ENCODE data around the gene NAA60.

The NAA60 gene

GRCh38 chr16:3479654-3480216 lies 36.3 kb downstream of the NAA60 start:
- H3K27ac ChIP-seq (ENCODE audit: low read depth, low read length), result no peak overlapping the region
- no peak overlapping the region for H3K4me3 ChIP-seq (ENCODE audit: low read length)
- no peak overlapping the region for H3K9ac ChIP-seq (ENCODE audit: low read length)
- no peaks in the 10 kb centered on the region for H3K27me3 ChIP-seq (ENCODE audit: control insufficient read depth, insufficient read depth, low read length)
- no peaks in the 10 kb centered on the region for H3K4me1 ChIP-seq (ENCODE audit: control insufficient read depth, insufficient read depth, low read length)
- H3K36me3 ChIP-seq (ENCODE audit: control insufficient read depth, insufficient read depth, low read length), result peaks cover 26% of the 10 kb centered on the region

DNA sequence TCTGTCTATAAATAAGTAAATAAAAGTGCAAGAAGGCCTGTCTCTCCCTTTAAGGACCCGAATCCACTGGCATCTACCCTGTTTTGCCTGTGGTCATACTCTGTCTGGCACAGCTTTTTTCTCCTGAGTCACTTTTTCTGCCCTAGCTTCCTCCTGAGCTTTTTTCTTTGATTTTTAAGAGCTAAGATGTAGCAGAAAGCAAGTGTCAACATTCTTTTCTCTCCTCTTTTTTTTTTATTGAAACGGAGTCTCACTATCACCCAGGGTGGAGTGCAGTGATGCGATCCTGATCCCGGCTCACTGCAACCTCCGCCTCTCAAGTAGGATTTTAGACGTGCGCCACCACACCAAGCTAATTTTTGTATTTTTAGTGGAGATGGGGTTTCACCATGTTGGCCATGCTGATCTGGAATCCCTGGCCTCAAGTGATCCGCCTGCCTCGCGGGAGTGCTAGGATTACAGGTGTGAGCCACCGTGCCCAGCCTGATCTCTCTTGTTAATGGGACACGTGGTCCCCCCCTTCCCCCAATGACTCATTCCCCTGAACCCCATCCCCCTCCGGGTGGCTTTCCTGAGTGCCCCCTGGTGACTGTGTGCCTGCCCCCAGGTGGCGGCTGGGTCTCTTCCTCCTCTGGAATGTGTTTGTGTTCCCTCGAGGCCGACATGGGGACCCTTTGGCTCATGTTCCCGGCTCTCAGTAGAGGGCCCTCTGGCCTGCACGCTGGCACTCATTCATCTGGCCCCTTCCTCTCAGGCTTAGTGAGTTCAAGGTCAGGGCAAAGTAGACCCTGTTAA lies 37.6 kb downstream of the NAA60 start:
- Histone ChIP-seq H3K4me3 (ENCODE audit: low read length) (no peak overlapping the region), H3K36me3 (ENCODE audit: control insufficient read depth, insufficient read depth, low read length) (peaks cover 38% of the 10 kb centered on the region), H3K27me3 (ENCODE audit: control insufficient read depth, insufficient read depth, low read length) (no peaks in the 10 kb centered on the region), H3K27ac (ENCODE audit: low read depth, low read length) (no peak overlapping the region), H3K9ac (ENCODE audit: low read length) (no peak overlapping the region), H3K4me1 (ENCODE audit: control insufficient read depth, insufficient read depth, low read length) (no peaks in the 10 kb centered on the region)

DNA sequence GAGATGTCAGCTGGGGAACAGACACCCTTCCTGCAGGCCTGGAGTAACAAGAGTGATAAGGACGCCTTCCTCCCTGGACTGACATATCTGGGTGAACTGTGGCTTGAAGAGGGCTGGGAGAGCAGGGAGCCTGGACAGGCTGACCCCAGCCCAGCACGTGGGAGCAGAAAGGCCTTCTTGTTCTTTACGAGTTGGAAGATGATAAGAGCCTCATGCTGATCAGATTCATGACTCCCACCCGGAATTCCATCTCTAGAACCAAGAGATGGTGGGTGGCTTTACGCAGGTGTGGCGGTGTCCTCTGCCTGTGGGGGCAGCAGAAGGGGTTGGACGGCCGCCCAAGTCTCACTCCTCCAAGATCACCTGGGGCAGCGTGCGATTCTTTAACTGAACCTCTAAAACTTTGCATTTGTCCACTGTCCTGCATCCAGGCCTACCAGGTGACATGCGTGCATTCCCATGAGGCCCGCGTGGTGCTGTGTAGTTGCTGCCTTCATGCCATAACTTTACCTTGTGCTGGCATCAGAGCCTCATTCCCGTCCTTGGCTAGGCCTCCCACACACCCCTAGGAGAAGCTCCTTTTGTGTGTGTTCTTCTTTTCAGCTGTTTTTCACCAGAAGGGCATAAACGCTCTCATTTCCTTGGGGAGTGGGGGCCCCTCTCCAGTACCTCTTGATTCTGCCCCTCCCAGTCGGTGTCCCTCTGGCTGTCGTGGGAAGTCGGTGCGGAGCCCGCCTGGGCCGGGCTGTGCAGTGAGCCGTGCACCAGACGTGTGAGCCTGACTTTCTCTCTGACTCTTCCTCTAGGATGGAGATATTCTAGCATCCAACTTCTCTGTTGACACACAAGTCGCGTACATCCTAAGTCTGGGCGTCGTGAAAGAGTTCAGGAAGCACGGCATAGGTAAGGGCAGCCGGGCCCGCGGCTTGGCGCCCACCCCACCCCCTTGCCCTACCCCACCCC lies 38.5 kb downstream of the NAA60 start:
- no peaks in the 10 kb centered on the region for H3K27me3 ChIP-seq (ENCODE audit: control insufficient read depth, insufficient read depth, low read length)
- H3K4me3 ChIP-seq (ENCODE audit: low read length), result no peak overlapping the region
- H3K9ac ChIP-seq (ENCODE audit: low read length), result no peak overlapping the region
- H3K27ac ChIP-seq (ENCODE audit: low read depth, low read length), result no peak overlapping the region
- H3K36me3 ChIP-seq (ENCODE audit: control insufficient read depth, insufficient read depth, low read length), result peaks cover 40% of the 10 kb centered on the region
- H3K4me1 ChIP-seq (ENCODE audit: control insufficient read depth, insufficient read depth, low read length), result no peaks in the 10 kb centered on the region

DNA sequence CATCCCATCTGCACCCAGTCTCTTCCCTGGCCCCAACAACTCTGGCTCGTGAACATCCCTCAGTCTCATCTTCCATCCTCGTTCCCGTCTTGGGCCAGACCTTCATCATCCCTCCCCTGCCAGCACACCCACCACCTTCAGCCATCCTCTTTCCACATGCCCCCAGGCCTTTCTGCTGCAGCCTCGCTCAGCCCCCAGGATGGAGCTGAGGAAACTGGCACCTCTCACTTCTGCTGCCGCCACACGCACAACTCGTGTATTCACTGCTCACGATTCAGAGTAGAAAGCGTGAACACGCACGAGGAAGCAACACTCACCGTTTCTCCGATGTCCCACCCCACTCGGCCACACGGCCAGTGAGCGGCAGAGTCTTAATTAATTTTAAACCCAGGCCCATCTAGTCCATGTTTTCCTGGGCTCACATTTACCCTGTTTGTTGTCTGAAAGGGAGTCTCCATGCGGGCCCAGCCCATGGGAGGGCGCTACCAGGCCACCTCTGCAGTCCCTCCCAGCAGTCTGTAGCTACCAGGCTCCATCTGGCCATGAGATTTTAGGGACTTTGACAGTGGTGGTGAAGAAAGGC lies 39.3 kb downstream of the NAA60 start:
- Histone ChIP-seq H3K36me3 (ENCODE audit: control insufficient read depth, insufficient read depth, low read length) (peaks cover 42% of the 10 kb centered on the region), H3K27ac (ENCODE audit: low read depth, low read length) (no peak overlapping the region), H3K27me3 (ENCODE audit: control insufficient read depth, insufficient read depth, low read length) (no peaks in the 10 kb centered on the region)

GRCh38 chr16:3484318-3485096 lies 41.0 kb downstream of the NAA60 start:
- no peak overlapping the region for H3K9ac ChIP-seq (ENCODE audit: low read length)
- no peak overlapping the region for H3K4me3 ChIP-seq (ENCODE audit: low read length)
- H3K36me3 ChIP-seq (ENCODE audit: control insufficient read depth, insufficient read depth, low read length), result peaks cover 42% of the 10 kb centered on the region
- no peak overlapping the region for H3K27ac ChIP-seq (ENCODE audit: low read depth, low read length)
- no peaks in the 10 kb centered on the region for H3K27me3 ChIP-seq (ENCODE audit: control insufficient read depth, insufficient read depth, low read length)
- no peaks in the 10 kb centered on the region for H3K4me1 ChIP-seq (ENCODE audit: control insufficient read depth, insufficient read depth, low read length)

More for the DNA sequence above, 39.3 kb downstream of the NAA60 start:
- Histone ChIP-seq H3K9ac (ENCODE audit: low read length) (no peak overlapping the region), H3K4me1 (ENCODE audit: control insufficient read depth, insufficient read depth, low read length) (no peaks in the 10 kb centered on the region), H3K4me3 (ENCODE audit: low read length) (no peak overlapping the region)

DNA sequence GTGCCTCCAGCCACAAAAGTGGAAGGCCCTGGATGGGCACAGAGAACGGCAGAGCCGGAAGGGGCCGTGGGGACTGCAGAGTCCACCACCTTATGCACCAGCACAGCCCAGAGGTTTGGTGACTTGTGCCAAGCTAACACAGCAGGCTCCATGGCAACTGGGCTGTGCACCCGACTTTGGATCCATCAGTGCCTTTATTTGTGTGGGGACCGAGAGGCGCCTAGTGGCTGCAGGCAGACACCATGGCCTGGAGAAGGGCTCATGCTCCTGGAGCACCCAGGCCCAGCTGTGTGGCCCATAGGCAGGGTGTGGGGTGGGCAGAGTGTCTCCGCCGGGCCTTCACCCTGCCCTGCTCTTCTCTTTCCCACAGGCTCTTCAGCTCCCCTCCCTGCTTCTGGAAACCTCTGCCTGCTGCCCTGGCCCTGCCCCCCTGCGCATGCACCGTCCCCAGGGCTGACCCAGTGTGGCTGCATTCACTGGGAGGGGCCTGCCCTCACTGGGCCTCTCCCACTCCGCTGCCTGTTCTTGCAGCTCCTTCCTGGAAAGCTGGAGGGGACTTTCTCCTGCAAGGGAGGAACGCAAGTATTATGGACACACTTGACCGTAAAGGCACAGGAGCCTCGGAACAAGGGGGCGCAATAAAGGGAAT lies 41.7 kb downstream of the NAA60 start:
- Histone ChIP-seq H3K27ac (ENCODE audit: low read depth, low read length) (no peak overlapping the region), H3K36me3 (ENCODE audit: control insufficient read depth, insufficient read depth, low read length) (peaks cover 39% of the 10 kb centered on the region), H3K27me3 (ENCODE audit: control insufficient read depth, insufficient read depth, low read length) (no peaks in the 10 kb centered on the region), H3K4me1 (ENCODE audit: control insufficient read depth, insufficient read depth, low read length) (no peaks in the 10 kb centered on the region), H3K4me3 (ENCODE audit: low read length) (no peak overlapping the region), H3K9ac (ENCODE audit: low read length) (no peak overlapping the region)

DNA sequence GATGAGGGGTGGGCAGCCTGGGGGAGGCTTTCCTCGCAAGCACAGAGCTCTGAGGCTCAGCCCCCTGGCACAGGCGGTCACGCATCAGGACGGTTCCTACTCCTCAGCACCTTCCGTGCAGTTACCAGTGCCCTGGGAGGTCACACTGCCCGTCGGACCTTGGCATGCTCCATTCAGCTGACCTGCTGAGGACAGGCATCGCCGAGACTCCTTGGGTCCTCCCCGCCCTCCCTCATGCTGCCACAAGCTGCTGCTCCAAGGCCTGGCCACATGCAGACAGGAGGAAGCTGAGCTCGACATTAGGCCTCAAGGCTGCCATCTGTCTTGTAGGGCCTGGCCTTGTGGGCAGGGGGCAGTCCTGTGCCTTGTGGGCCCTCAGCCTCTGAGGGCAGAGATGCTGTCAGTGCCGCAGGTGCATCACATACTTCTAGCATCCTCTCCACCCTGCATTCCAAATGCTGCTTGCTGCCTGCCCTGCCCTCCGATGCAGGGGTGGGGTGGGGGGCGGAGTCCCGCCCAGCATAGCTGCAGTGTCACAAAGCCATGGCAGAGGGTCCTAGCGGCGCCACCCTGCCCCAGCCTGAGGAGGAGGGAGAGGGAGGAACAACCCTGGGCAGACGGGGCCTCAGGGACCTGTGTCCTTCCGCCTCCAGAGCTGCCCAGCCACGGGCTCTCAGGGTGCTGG lies 42.5 kb downstream of the NAA60 start:
- Histone ChIP-seq H3K27me3 (ENCODE audit: control insufficient read depth, insufficient read depth, low read length) (no peaks in the 10 kb centered on the region), H3K4me3 (ENCODE audit: low read length) (no peak overlapping the region), H3K27ac (ENCODE audit: low read depth, low read length) (no peak overlapping the region), H3K9ac (ENCODE audit: low read length) (no peak overlapping the region), H3K4me1 (ENCODE audit: control insufficient read depth, insufficient read depth, low read length) (no peaks in the 10 kb centered on the region), H3K36me3 (ENCODE audit: control insufficient read depth, insufficient read depth, low read length) (peaks cover 39% of the 10 kb centered on the region)

- Histone ChIP-seq H3K27ac (ENCODE audit: low read depth, low read length) (no peak overlapping the region), H3K9ac (ENCODE audit: low read length) (no peak overlapping the region), H3K4me3 (ENCODE audit: low read length) (no peak overlapping the region), H3K36me3 (ENCODE audit: control insufficient read depth, insufficient read depth, low read length) (peaks cover 36% of the 10 kb centered on the region), H3K27me3 (ENCODE audit: control insufficient read depth, insufficient read depth, low read length) (no peaks in the 10 kb centered on the region), H3K4me1 (ENCODE audit: control insufficient read depth, insufficient read depth, low read length) (no peaks in the 10 kb centered on the region)
These were observed 43.2 kb downstream of the NAA60 start for GRCh38 chr16:3486506-3487215.

DNA sequence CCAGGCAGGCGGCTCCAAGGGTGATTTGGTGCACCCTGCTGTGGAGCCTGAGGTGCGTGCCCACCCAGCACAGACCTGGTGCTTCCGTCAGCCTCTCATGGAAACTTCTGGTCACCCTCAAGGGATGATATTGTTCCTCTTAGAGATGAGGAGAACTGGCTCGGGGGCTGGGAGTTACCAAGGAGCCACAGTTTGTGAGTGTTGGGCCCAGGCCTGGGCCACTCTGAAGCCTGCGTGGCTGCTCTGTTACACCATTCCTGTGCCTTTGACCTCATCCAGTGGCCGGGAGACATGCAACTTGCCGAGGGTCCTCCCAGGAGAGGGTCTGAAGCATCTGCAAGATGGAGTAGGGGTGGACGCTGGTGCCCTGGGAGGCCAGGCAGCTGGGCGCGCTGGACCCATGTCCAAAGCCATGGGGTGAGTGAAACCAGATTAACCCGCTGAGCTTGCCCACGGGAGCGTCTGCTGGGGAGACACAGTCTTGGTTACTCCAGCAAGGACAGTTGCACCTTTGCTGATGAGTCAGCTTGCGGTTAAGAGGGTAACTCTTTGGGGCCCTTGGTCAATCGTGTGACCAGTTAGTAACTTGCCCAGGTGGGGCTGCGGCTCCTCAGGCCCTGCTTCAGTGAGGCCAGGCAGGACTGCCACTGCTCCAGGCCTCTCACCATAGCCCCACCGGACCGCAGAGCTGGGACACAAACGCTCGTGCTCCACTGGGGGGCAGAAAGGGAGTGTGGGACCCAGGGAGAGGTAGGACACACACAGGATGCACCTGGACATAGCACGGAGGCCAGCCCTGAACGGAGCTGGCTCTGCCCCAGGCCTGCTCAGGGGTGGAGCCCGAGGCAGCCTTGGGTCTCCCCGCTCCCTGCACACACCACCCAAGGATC lies 44.3 kb downstream of the NAA60 start:
- no peaks in the 10 kb centered on the region for H3K4me1 ChIP-seq (ENCODE audit: control insufficient read depth, insufficient read depth, low read length)
- no peak overlapping the region for H3K9ac ChIP-seq (ENCODE audit: low read length)
- H3K4me3 ChIP-seq (ENCODE audit: low read length), result no peak overlapping the region
- H3K27me3 ChIP-seq (ENCODE audit: control insufficient read depth, insufficient read depth, low read length), result no peaks in the 10 kb centered on the region
- no peak overlapping the region for H3K27ac ChIP-seq (ENCODE audit: low read depth, low read length)
- H3K36me3 ChIP-seq (ENCODE audit: control insufficient read depth, insufficient read depth, low read length), result peaks cover 30% of the 10 kb centered on the region

DNA sequence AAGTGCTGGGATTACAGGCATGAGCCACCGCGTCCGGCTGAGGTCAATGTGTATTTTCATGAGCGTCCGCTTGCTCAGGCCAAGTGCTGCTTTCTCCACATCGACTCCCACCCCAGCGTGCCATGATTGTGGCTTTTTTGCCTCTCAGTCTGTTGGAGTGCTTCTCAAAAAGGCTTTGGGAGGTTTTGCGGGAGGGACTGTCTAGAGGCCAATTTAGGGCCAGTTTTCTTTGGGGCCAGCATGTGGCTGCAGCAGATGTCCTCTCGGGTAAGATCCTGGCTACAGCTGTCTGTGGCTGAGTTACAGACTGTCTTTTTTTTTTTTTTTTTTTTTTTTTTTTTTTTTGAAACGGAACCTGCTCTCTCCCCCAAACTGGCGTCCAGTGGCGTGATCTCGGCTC lies 45.3 kb downstream of the NAA60 start:
- H3K9ac ChIP-seq (ENCODE audit: low read length), result no peak overlapping the region
- no peaks in the 10 kb centered on the region for H3K27me3 ChIP-seq (ENCODE audit: control insufficient read depth, insufficient read depth, low read length)
- H3K4me3 ChIP-seq (ENCODE audit: low read length), result no peak overlapping the region
- peaks cover 24% of the 10 kb centered on the region for H3K36me3 ChIP-seq (ENCODE audit: control insufficient read depth, insufficient read depth, low read length)
- H3K27ac ChIP-seq (ENCODE audit: low read depth, low read length), result no peak overlapping the region
- no peaks in the 10 kb centered on the region for H3K4me1 ChIP-seq (ENCODE audit: control insufficient read depth, insufficient read depth, low read length)

Data from rectal smooth muscle tissue (tissue), 1 donor.